T-helper 1 cell treated with Interleukin-12 subunit alpha and Interleukin-12 subunit beta and Interleukin-4 antibody, amounts not matched to agents 30 ng/mL and 1 ng/mL, for 36 hours (primary cell): ENCODE measurements around the gene SIK1. TPM values are rescaled to one million over a fixed set of nuclear protein-coding genes. Genes with fewer than 3 reads are reported as not detected.
"Not testable (repeated sequence)": the region's sequence is repeated elsewhere in the genome, so short reads cannot be mapped to it uniquely, and the experiment has no call there.

Experiments
- intact Hi-C: fragments of 100-400 bp; cut with micrococcal nuclease; formaldehyde crosslinking; loops from one replicate; pipeline ENCODE4 v1.15.1; 2024
- total RNA-seq: library from RNA; stranded (reverse); gene quantifications from 2 replicates; pipeline ENCODE4 v1.2.3, GENCODE V29; 2022

SIK1 gene
- total RNA-seq: 7.4 and 7.5 TPM in 2 replicates

DNA sequence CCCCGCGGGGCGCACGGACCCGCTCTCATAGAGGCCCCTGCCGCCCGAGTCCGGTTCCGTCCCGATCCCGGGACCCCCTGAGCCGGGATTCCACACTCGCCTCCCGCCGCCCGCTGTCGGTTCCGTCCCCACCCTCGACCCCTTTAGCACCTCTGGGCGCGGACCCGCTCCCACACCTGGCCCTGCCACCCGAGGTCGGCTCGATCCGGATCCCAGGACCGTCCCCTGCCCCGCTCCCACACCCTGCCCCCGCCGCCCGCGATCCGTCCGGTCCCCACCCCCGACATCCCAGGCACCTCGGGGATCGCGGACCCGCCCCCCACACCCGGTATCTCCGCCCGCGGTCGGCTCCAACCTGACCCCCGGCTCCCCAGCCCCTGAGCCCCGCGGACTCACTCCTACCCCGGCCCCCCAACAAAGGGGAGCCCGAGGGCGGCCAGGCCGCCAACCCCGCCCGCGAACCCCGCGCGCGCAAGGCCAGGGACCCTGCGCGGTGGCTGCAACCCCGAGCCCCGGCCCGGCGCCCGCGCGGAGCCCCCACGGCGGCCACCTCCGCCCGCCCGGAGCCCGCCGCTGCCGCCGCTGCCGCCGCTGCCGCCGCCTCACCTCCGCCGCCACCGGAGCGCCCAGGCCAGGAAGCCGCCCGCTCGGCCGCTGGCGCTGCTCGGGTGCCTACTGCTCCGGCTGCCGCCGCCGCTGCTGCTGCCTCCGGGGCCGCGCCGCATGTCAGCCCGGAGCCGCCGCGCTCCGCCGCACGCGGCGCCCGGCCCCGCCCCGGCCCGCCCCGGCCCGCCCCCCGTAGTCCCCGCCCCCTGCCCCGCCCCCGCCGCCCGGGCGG lies at the start of gene SIK1:
Gene SIK1, minus strand, starts transcription at position 728 of the 838 bp plus-strand sequence. CDS start 953 bp downstream, outside the sequence.
- intact Hi-C loops: not testable (repeated sequence)

DNA sequence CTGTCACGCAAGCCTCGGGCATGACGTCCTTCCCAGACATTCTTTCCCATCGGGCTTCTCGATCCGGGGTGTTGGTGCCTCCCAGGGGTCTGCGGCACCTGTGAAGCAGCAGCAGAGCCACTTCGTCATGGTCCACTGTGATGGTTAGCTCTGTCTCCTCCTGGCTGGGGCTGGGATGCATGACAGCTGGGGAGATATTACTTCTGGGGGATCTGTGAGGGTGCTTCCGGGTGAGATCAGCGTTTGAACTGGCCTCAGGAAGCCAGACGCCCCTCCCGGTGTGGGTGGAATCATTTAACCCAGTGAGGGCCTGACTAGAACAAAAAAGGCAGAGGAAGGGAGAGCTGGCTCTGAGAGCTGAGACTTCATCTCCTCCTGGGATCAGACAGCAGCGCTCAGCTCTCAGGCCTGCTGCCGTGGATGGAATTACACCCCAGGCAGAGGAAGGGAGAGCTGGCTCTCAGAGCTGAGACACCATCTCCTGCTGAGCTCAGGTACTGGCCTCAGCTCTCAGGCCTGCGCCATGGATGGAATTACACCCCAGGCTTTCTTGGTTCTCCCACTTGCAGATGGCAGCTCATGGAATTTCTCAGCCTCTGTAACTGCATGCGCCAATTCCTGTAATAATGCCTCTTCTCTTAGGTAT lies 44.8 kb upstream of the SIK1 start:
- intact Hi-C loops: not testable (repeated sequence)

DNA sequence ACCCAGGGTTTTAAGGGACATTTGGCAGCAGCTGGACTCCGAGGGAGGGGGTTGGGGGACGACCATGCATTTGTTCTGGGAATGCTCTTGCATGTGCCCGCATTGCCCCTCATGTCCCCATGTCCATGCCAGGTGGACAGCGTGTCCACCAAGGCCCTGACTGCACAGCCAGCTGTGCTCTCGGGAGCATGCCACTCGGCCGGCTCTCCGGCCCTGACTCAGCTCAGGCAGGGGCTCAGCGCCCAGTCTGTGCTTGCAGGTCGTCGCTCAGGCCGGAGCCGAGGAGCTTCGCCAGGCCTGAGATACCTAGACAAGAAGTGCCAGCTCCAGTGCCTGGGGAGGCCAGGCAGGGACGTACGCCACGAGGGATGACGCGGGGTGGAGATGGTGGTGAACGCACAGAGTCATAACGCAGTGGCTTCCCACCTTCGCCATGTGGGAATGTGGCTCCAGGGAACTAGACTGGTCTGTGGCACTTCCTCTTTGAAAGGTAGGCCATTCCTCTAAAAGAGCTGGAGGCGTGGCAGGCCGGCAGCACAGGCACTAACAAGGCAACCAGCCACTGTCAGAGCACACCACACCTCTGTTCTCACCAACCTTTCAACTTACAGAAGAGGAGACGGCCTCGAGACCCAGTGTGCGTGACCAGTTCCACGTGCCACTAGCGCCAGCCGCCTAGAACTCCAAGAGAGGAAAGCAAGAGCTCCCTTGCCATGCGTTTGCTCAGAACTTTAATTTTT lies 43.0 kb upstream of the SIK1 start:
- intact Hi-C loops: not testable (repeated sequence)

DNA sequence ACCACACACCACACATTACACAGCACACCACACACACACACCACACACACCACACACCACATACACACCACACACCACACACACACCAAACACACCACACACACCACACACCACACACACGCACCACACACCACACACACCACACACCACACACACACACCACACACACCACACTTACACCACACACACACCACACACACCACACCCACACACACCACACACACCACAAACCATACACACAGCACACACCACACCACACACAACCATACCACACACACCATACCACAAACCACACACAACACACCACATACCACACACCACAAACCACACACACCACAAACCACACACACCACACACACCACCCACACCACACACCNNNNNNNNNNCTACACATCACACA lies 40.9 kb upstream of the SIK1 start:
- intact Hi-C loops: no loop called here

DNA sequence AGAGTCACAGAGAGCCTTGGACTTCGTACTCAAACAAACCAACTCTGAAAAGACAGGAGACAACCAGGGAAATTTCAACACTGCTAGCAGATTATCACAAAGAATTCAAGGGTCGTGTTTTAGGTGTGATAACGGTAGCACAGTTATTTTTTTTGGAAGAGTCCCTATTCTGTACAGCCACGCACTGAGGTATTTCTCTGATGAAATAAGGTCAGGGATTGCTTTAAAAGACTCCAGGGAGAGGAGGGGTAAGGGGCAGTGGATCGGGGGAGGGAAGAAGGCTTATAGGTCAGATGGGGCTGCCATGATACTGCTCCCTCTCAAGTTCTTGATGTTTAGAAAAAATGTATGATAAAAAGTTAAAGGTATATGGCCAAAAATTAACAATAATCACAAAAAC lies 38.2 kb upstream of the SIK1 start:
- intact Hi-C loops: not testable (repeated sequence)

DNA sequence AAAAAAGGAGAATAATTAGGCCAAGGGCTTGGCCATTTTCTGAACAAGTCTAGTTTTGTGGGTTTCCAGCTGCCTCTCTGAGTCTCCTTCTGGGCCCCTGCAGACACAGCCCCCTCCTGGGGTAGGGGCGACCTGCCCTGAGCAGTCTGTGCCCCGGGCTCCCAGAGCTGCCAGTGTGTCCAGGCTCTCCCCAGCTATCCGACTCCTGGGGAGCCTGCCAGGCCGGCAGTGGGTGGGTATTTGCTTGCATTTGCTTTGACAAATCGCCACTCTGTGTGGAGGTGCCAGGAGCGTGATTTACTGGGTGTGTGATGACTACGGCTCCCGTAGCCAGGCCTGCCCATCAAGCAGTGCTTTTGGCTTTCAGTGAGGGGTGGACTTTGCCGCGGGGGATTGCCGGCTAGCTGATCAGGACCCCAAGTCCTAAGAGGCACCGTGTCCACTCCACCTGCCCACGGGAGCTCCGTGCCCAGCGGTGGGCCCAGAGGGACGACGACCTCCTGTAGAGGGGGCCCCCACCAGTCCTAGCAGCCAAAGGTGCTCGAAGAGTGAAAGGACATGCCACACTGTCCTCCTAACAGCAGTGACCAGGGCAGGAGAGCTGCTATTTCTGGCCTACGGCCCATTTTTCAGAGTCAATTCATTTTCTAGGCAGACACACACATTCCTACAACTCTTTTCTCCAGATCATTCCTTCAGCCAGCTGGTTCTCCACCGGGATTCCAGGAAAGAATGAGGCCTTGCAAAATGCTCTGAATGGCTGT lies 36.7 kb upstream of the SIK1 start:
- intact Hi-C loops: not testable (repeated sequence)

DNA sequence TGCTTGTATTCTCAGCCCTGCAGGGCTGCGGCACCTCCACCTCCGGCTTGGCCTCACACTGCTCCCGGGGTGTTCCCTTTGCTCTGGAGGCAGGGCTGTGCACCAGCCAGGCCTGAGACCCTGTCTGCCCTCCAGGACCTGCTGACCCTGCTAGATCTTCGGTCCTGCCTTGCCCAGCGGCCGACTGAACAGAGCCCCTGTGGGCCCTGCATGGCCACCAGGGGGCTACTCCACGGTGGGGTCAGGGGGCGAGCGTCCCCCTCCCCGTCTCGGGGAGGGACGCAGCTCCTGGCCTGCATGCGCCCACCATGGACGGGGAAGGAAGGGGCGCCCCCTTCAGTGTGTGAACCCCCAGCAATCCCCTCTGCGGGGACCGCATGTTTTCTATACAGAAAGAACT lies 36.0 kb upstream of the SIK1 start:
- intact Hi-C loops: not testable (repeated sequence)

DNA sequence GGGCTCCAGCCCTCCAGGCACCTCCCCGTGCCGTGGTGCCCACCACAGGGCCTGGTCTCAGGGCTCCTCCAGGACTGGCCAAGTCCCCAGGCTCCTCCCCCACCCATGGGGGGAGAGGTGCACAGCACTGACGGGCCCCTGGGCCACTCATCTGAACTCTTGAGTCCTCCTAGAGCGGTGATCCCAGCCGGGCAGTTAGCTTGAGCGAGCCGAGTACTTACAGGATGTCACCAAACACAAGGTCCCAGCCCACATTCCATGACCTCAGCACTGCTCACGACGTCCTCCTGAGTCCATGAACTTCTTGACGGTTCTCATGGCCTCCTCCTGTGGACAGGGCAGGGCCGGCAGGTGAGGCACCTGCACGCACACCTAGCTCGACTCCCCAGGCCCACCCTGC lies 33.5 kb upstream of the SIK1 start:
- intact Hi-C loops: not testable (repeated sequence)

DNA sequence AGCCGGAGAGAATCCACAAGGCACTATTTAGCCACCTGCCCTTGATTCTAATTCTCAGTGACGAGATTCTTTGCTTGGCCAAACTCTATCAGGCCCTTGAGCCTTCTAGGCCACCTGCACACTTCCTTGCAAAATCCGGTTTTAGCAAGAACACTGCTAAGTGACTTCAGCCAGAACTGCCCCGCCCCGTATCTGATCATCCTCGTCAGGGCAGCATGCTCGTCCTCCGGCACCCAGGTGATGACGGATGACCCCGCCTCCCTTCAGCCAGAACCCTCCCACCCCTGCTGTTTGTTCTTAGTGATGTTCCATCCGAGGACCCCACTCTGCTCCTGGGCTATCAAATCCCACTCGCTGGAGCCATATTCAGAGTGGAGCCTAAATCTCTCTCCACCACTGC lies 32.1 kb upstream of the SIK1 start:
- intact Hi-C loops: not testable (repeated sequence)

DNA sequence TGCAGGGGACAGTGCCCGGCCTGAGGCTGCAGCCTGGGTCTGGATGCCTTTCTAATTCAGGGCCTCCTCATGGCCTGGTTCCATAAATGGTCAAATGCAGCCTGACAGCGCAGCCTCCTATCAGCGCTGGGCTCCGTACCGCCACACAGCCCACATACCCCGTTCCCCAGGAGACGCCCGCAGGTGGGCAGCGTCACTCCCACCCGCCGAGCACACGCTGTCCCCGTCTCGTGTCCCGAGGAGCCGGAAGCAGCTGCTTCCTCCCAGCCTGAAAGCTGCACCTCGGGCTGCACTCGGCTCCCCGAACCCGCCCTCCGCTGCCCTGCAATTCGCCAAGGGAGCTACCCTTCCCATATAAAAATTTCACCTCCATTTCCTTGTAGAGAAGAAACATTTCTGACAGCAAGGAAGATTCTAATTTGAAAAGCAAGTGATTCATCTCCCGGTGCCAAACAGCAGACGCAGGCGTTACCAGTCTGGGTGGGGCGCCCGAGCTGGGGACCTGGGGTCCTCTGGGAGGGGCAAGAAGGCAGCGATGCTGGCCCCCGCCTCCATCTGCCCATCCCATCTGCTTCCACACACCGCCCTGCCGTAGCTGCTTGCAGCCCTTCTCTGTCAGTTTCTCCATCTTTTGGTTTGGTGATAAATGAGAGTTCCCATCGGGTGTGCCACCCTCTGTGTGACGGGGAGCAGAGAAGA lies 29.8 kb upstream of the SIK1 start:
- intact Hi-C loops: not testable (repeated sequence)

DNA sequence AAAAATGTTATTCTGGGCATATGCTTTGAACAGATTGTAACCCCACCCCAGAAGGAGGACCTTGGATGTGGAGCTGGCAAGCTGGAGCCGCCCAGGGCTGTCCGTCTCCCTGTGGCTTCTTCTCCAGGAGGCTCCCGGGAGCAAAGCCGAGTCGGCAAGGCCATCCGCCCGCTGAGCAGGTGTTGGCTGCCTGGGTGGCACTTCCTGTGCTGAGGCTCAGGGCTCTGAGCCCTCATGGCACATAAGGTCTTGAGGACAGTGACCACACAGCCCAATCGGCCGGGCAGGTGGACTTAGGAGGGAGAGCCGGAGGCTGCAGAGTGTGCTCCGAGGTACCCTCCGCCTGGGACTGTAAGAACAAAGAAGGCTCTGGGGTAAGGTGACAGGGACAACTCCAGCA lies 28.8 kb upstream of the SIK1 start:
- intact Hi-C loops: not testable (repeated sequence)

DNA sequence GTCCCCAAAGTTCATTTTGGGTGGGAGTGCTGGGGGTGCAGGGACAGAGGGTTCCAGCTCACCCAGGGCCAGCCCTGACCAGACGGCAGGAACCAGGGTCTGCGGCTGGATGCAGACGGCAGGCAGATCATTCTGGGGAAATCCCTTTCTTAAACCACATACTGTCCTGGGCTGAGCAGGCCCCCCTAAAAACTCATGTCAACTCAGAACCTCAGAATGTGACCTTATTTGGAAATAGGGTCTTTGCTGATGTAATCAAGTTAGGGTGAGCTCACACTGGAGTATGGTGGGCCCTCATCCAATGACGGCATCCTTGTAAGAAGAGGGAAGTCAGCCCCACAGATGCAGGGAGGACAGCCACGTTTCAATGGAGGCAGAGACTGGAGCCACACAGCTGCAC lies 27.2 kb upstream of the SIK1 start:
- intact Hi-C loops: not testable (repeated sequence)

DNA sequence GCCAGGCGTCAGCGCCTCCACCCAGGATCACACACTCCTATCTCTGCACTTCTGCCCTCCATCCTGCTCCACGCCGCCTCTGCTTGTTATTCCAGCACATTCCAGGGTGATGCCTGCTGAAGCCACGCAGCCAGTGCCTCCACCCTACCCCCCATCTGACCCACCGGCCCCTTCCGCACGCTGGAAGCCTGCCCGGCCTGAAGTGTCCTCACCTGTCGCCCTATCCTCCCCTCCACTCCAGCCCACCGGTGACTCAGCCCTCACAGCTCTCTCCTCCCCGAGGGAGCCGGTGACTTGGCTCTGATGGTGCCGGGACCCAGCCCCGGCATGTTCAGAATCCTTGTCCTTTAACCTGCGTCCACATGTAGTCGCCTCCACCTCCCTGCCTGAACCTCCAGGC lies 24.9 kb upstream of the SIK1 start:
- intact Hi-C loops: not testable (repeated sequence)

DNA sequence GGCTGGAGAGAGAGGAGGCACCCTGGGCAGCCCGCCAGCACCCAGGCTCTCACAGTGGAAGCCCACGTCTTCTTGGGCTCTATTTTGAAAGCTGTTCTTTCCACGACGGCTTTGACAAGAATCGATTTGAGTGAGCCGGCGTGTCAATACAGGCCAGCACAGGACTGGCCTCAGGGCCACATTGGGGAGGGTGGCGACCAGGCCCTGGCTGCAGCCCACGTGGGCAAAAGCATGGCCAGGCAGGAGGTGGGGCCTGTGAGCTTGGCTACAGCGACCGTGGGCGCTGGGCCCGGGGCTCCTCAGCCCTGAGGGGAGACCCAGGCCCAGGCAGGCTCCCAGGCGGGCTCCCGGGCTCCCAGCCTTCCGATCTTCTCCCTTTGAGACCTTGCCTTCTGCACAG lies 23.4 kb upstream of the SIK1 start:
- intact Hi-C loops: not testable (repeated sequence)

DNA sequence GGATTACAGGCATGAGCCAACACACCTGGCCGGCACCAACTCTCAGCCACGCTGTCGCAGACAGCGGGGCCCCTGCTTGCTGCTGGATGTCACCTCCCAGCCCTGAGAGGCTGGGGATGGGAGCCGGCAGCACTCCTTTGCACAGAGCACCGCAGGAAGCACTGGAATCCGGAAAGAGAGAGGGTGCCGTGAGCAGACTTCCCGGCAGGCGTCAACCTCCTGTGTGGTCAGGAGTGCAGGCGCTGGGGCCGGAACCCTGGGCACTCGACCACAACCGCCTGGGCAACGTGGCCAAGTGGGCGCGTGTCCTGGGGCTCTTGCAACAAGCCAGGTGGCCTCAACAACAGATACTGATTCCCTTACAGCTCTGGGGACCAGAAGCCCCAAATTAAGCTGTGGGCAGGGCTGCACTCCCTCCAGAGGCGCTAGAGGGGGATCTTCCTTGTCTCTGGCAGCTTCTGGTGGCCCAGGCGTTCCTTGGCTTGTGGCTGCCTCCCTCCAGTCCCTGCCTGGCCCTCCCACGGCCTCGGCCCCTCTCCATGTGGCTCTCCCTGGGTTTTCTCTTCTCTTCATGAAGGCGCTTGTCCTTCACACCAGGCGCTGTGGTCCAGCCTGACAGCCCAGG lies 20.5 kb upstream of the SIK1 start:
- intact Hi-C loops: not testable (repeated sequence)

DNA sequence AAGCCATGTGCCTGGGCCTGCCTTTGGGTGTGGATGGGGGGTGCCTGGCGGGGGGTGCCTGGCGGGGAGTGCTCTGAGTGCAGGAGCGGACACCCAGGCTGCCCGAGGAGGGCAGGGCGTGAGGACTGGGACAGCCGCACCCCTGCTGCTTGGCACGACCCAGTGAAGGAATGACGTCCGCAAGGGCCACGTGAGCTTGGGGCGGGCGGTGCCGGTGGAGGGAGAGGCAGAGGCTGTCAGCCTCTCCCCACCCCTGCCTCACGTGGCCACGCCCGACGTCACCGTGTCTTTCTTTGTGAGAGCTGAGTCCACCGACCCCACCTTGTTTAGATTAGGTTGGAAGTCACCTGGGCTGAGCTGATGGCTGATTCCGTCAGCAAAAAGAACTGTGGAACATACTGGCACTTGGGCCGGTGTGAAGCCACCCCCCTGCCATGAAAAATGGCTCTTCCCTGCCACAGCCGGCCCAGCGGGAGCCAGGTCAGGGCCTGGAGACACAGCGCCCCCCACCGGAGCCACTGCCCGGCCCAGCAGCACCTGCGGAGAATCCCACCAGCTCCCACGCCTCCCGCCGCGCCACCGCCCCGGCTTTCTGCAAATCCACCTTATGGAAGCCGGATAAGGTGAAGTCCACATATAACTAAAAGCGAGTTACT lies 19.5 kb upstream of the SIK1 start:
- intact Hi-C loops: not testable (repeated sequence)

DNA sequence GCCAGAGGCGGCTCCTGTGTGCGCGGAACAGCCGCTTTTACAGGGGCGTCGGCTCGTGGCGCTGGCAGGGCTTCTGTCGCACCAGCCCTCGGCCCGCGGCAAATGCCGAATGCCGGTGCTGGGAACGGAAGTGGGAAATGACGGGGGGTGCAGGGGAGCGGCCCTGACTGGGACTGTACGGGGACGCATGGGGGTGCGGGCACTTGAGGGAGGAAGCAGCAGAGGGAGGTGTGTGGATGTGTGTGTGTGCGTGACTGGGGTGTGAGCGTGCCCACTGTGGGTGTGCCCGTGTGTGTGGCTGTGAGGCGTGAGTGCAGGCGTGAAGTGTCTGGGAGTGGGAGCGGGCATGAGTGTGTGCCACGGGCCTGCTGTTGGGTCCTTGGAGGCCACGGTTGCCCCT lies 17.6 kb upstream of the SIK1 start:
- intact Hi-C loops: not testable (repeated sequence)

DNA sequence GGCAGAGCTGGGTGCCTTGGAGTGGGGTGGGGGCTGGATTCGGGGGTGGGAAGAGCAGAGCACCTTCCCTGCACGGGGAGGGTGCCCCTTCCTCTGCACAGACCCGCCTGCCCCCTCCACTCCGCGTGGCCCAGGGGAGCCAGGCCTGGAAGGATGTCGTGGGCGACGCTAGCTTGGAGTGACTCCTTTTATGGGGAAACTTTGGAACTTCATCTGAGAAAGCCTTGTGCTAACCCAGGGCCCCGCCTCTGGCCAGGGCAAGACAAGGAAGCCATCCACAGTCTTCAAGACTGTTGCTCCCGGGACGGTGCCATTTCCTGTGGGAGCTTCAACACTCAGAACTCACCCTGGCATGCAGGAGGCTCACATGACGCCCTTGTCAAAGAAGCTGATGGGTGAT lies 15.6 kb upstream of the SIK1 start:
- intact Hi-C loops: not testable (repeated sequence)

DNA sequence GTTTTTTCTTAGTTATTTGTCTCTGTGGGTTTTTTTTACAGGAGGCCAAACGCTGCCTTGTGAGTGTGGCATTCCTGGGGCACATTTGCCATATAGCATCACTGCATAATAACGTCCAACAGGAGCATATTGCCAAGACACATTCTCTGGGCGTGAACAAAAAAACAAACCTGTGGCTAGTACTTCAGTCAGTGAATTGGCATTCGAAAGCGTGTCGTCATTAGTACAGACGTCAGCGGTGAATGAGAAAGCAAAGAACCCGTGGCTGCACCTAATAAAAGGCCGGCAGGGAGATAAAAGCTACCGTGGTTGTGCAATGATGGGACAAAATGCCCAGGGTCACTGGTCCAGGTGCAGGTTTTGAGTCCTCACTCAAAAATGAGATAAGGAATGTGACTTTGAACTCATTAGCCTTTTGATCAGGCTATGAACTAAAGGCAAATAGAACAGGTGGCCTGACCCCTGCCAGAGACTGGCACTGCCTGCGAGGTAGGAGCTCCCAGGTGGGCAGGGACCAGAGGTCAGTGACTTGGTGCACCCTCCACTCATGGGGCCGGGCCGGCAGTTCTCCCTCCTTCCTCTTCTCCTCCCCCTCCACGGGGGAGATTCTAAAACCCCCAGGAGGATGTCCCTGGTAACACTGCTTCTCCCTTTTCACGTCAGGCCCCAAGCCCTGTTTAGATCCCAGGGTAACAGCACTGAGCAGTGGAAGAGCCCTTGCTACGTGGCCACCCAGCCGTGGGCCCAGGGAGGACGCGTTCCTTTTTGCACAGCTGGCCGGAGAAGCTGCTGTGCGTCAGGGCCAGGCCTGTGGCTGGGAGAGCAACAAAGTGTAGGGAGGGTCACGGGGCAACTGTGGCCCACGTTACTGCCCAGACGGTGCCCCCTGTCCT lies 14.2 kb upstream of the SIK1 start:
- intact Hi-C loops: not testable (repeated sequence)
